PC-3 (cell line): Measurements from ENCODE around the gene ELP5. TPM values are rescaled to one million over a fixed set of nuclear protein-coding genes. Genes with fewer than 3 reads are reported as not detected.

Experiments
- ATAC-seq: fragments of 200-7000 bp; cut with Tn5 transposase; 2 replicates; pipeline ENCODE4 v1.9.1; 2020; ENCODE audit warnings: mild to moderate bottlenecking, moderate library complexity
- BruUV-seq: library from RNA; stranded (reverse); fragments of 400-500 nt; replicated peaks from 2 replicates; lab custom pipeline; 2021; lab: Mats Ljungman, UMichigan
- CTCF ChIA-PET: fragments of 300-600 bp; sonication (Branson Sonifier 250); formaldehyde crosslinking; loops from one replicate; lab custom pipeline; 2022; ENCODE audit warnings: antibody characterized with exemption; lab: Charles Lee
- POLR2A ChIA-PET: fragments of 300-600 bp; sonication (Branson Sonifier 250); formaldehyde crosslinking; loops from one replicate; lab custom pipeline; 2022; ENCODE audit warnings: antibody characterized with exemption; ENCODE audit not compliant: unreplicated experiment; lab: Charles Lee
- DNase-seq: peaks from one replicate; pipeline ENCODE4 v3.0.0-alpha.2; 2015
- H2AFZ ChIP-seq: fragments of 300-600 bp; sonication (generic); 2 replicates; pipeline ENCODE4 v1.6.0; 2016; ENCODE audit warnings: antibody characterized with exemption, low read length
- H3F3A ChIP-seq: fragments of 300-600 bp; sonication (generic); one replicate; pipeline ENCODE4 v1.6.0; 2017; ENCODE audit warnings: antibody characterized with exemption, low read length, control low read depth, mild to moderate bottlenecking; ENCODE audit not compliant: unreplicated experiment
- H3K27ac ChIP-seq: fragments of 300-600 bp; sonication (generic); 2 replicates; pipeline ENCODE4 v1.5.1; 2016; ENCODE audit warnings: mild to moderate bottlenecking, low read length
- H3K27me3 ChIP-seq: fragments of 300-600 bp; sonication (generic); 2 replicates; pipeline ENCODE4 v1.6.1; 2016; ENCODE audit warnings: low read length, mixed read lengths
- H3K36me3 ChIP-seq: fragments of 300-600 bp; sonication (generic); 2 replicates; pipeline ENCODE4 v1.6.1; 2016; ENCODE audit warnings: low read depth, mixed run types, low read length, mixed read lengths
- H3K4me1 ChIP-seq: fragments of 300-600 bp; sonication (generic); 2 replicates; pipeline ENCODE4 v1.5.1; 2016; ENCODE audit warnings: low read length; ENCODE audit not compliant: insufficient read depth
- H3K4me2 ChIP-seq: fragments of 300-600 bp; sonication (generic); 2 replicates; pipeline ENCODE4 v1.6.0; 2016; ENCODE audit warnings: low read length
- H3K4me3 ChIP-seq: fragments of 300-600 bp; sonication (generic); 2 replicates; pipeline ENCODE4 v1.5.1; 2016; ENCODE audit warnings: mild to moderate bottlenecking, low read length, mixed read lengths
- H3K79me2 ChIP-seq: fragments of 300-600 bp; sonication (generic); 2 replicates; pipeline ENCODE4 v1.6.1; 2017; ENCODE audit warnings: low read length, mixed read lengths
- H3K9ac ChIP-seq: fragments of 300-600 bp; sonication (generic); 2 replicates; pipeline ENCODE4 v1.6.0; 2016; ENCODE audit warnings: mild to moderate bottlenecking, low read length
- H3K9me2 ChIP-seq: fragments of 300-600 bp; sonication (generic); replicated peaks from 2 replicates; pipeline ENCODE4 v1.6.1; 2016; ENCODE audit warnings: mixed run types, low read length, mixed read lengths
- H3K9me3 ChIP-seq: fragments of 300-600 bp; sonication (generic); 2 replicates; pipeline ENCODE4 v1.6.1; 2016; ENCODE audit warnings: low read length, mixed read lengths
- H4K20me1 ChIP-seq: fragments of 300-600 bp; sonication (generic); 2 replicates; pipeline ENCODE4 v1.6.1; 2016; ENCODE audit warnings: low read length, mixed read lengths
- CTCF ChIP-seq: fragments of 300-600 bp; sonication (generic); conservative IDR thresholded peaks from 2 replicates; pipeline ENCODE4 v1.5.1; 2017; ENCODE audit warnings: antibody characterized with exemption, low read depth, mild to moderate bottlenecking, low read length
- EZH2 ChIP-seq: fragments of 300-600 bp; sonication (generic); IDR thresholded peaks from one replicate; pipeline ENCODE4 v1.6.1; 2017; ENCODE audit warnings: antibody characterized with exemption, mild to moderate bottlenecking, low read length; ENCODE audit not compliant: unreplicated experiment
- EZH2phosphoT487 ChIP-seq: fragments of 300-600 bp; sonication (generic); IDR thresholded peaks from 2 replicates; pipeline ENCODE4 v1.6.1; 2018; ENCODE audit warnings: mild to moderate bottlenecking, antibody characterized with exemption, low read length, borderline replicate concordance
- intact Hi-C: fragments of 100-400 bp; cut with micrococcal nuclease; formaldehyde crosslinking; loops from 2 replicates; pipeline ENCODE4 v1.9.0; 2023
- total RNA-seq: library from RNA; depleted of rRNA; stranded (reverse); fragments of >200 nt; gene quantifications from 2 replicates; pipeline ENCODE4 v1.2.3, GENCODE V29; 2014

Gene ELP5
- total RNA-seq, 1 experiment from 2014 or later: 67.5 TPM

- H3K4me2 ChIP-seq: peak within 1 kb of the TSS; percentile 83
- intact Hi-C loops: loop anchor here (2.0 kb wide), 1 partner anchor 14 kb away; no protein-coding TSS in a partner anchor
- peaks cover 8% of the 10 kb centered on the region for H3F3A ChIP-seq
- peaks cover 33% of the 10 kb centered on the region for H3K4me1 ChIP-seq
- H3K9ac ChIP-seq: peak within 1 kb of the TSS; percentile 88
- no peaks in the 10 kb centered on the region for H3K27me3 ChIP-seq
- peaks cover 13% of the 10 kb centered on the region; the same call in 1 of the 2 replicates for H3K36me3 ChIP-seq
- peak within 1 kb of the TSS; percentile 64 for H3K27ac ChIP-seq
- CTCF ChIA-PET: no interaction called here
- TF ChIP-seq CTCF (no peak), EZH2 (no peak), EZH2phosphoT487 (no peak)
- H4K20me1 ChIP-seq: peaks cover 8% of the 10 kb centered on the region; the same call in 1 of the 2 replicates
- H3K9me2 ChIP-seq: no peaks in the 10 kb centered on the region
- DNase-seq (peak; percentile 87), ATAC-seq (peak; percentile 48)
- POLR2A ChIA-PET: no interaction called here
- no TSS peak for BruUV-seq
- peak within 1 kb of the TSS; percentile 89 for H3K4me3 ChIP-seq
- no peaks in the 10 kb centered on the region for H3K9me3 ChIP-seq
- H2AFZ ChIP-seq: peak within 1 kb of the TSS; percentile 82
- H3K79me2 ChIP-seq: peaks cover 71% of the 10 kb centered on the region
Observed at GRCh38 chr17:7234083-7234951, 17.7 kb upstream of the ELP5 start, which contains the start of gene DVL2. Gene DVL2 (minus strand): TSS chr17:7234517. CDS start chr17:7234262, 255 bp downstream.

- POLR2A ChIA-PET: no interaction called here
- BruUV-seq: TSS peak; percentile 1
Observed at GRCh38 chr17:7235693-7236665, 16.0 kb upstream of the ELP5 start.

More at GRCh38 chr17:7235693-7236665, 16.0 kb upstream of the ELP5 start:
- ATAC-seq (no peak), DNase-seq (peak; percentile 52)
- CTCF ChIA-PET: no interaction called here
- no peak for TF ChIP-seq EZH2phosphoT487
- TF ChIP-seq EZH2: no peak
- no peak for TF ChIP-seq CTCF
- Histone ChIP-seq H3K27ac (peak overlapping the region; percentile 64; the same call in 1 of the 2 replicates), H3K4me2 (peak overlapping the region; percentile 83; the same call in 1 of the 2 replicates), H3K4me3 (no peak overlapping the region), H3K36me3 (peaks cover 13% of the 10 kb centered on the region; the same call in 1 of the 2 replicates), H3F3A (peaks cover 8% of the 10 kb centered on the region), H3K9me3 (no peaks in the 10 kb centered on the region), H3K79me2 (peaks cover 75% of the 10 kb centered on the region), H3K27me3 (no peaks in the 10 kb centered on the region), H4K20me1 (peaks cover 8% of the 10 kb centered on the region; the same call in 1 of the 2 replicates), H3K9ac (no peak overlapping the region), H2AFZ (no peak overlapping the region), H3K9me2 (no peaks in the 10 kb centered on the region), H3K4me1 (peaks cover 45% of the 10 kb centered on the region)
- intact Hi-C loops: loop anchor here (2.0 kb wide), 1 partner anchor 15 kb away; no protein-coding TSS in a partner anchor
